HG03354 (cell line): Measurements from ENCODE around the gene ADAMTS7.
"Not testable (repeated sequence)": the region's sequence is repeated elsewhere in the genome, so short reads cannot be mapped to it uniquely, and the experiment has no call there.

ENCODE experiments used
- ATAC-seq: cut with Tn5 transposase; IDR thresholded peaks from one replicate; pipeline ENCODE4 v1.9.1; 2021; ENCODE audit warnings: mild to moderate bottlenecking; ENCODE audit not compliant: unreplicated experiment, poor library complexity, severe bottlenecking

Gene ADAMTS7, protein sequence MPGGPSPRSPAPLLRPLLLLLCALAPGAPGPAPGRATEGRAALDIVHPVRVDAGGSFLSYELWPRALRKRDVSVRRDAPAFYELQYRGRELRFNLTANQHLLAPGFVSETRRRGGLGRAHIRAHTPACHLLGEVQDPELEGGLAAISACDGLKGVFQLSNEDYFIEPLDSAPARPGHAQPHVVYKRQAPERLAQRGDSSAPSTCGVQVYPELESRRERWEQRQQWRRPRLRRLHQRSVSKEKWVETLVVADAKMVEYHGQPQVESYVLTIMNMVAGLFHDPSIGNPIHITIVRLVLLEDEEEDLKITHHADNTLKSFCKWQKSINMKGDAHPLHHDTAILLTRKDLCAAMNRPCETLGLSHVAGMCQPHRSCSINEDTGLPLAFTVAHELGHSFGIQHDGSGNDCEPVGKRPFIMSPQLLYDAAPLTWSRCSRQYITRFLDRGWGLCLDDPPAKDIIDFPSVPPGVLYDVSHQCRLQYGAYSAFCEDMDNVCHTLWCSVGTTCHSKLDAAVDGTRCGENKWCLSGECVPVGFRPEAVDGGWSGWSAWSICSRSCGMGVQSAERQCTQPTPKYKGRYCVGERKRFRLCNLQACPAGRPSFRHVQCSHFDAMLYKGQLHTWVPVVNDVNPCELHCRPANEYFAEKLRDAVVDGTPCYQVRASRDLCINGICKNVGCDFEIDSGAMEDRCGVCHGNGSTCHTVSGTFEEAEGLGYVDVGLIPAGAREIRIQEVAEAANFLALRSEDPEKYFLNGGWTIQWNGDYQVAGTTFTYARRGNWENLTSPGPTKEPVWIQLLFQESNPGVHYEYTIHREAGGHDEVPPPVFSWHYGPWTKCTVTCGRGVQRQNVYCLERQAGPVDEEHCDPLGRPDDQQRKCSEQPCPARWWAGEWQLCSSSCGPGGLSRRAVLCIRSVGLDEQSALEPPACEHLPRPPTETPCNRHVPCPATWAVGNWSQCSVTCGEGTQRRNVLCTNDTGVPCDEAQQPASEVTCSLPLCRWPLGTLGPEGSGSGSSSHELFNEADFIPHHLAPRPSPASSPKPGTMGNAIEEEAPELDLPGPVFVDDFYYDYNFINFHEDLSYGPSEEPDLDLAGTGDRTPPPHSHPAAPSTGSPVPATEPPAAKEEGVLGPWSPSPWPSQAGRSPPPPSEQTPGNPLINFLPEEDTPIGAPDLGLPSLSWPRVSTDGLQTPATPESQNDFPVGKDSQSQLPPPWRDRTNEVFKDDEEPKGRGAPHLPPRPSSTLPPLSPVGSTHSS (N-terminal part only)

DNA sequence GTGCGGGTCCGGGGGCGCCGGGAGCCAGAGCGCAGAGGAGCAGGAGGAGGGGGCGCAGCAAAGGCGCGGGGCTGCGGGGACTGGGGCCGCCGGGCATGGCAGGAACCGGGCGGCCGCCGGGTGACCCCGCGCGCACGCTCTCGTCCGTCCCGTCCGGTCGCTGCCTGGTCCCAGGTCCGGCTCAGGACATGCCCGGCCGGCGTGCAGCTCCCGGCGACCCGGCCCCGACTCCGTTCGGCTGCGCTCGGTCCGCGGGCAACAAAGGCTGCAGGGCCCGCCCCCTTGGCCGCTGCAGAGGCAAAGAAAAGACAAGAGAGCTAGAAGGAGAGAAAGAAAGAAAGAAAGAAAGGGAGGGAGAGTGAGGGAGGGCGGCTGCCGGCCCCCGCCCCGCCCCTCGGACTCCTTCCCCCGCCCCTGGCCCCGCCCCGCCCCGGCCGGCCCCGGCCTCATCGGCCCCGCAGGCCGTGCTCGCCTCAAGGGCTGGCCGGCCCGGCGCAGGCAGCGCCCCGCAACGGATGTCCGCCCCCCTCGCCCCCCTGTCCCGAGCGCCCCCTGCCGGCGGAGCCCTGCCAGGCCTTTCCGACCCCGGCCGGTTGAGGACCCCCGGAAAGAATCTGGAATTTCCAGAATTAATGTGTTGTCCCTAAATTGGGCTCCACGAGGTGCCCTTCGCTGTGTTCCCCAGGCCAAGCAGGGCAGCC is at the start of gene ADAMTS7:
ADAMTS7 (minus strand) TSS at position 341 of the 701 bp plus-strand sequence; CDS start at position 97, 244 bp downstream.
- peak; percentile 75 for ATAC-seq

DNA sequence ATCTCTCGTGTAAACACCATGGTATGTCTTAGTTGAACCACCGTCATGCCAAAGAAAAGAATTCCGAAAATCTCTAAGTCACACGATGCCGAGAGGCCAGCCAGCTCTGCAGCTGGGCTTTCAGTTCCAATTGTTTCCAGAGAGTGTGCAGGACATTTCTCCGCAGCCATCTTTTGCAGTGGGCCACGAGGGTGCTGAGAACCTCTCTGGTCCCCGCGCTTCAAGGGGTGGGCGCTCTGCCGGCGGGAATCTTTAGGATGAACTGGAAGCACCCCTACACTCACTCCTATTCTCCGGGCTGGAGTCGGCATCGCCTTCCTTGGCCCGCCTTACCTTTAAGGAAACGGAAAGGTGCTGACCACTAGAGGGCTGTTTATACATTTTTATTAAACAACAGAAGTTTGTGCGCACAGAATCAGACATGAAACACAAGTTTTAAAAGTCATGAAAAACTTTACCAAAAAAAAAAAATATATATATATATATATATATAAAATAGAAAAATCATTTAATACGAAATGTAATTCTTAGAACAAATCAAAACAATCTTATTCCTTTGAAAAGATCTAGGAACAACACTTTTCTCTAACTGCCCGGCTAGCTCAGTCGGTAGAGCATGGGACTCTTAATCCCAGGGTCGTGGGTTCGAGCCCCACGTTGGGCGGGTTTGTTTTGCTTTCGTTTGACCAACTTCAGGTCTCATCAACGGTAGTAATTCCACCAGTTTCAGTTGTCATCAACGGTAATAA is 48.9 kb upstream of the ADAMTS7 start:
- ATAC-seq: peak; percentile 68

DNA sequence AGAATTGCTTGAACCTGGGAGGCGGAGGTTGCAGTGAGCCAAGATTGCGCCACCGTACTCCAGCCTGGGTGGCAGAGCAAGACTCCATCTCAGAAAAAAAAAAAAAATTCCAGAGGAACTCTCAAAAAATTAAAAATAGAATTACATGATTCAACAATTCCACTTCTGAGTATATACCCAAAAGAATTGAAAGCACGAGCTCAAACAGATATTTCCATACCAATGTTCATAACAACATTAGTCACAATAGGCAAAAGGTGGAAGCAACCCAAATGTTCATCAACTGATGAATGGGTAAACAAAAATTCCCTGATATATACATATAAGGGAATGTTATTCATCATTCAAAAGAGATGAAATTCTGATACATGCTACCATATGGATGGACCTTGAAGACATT is 44.5 kb upstream of the ADAMTS7 start:
- no peak for ATAC-seq

DNA sequence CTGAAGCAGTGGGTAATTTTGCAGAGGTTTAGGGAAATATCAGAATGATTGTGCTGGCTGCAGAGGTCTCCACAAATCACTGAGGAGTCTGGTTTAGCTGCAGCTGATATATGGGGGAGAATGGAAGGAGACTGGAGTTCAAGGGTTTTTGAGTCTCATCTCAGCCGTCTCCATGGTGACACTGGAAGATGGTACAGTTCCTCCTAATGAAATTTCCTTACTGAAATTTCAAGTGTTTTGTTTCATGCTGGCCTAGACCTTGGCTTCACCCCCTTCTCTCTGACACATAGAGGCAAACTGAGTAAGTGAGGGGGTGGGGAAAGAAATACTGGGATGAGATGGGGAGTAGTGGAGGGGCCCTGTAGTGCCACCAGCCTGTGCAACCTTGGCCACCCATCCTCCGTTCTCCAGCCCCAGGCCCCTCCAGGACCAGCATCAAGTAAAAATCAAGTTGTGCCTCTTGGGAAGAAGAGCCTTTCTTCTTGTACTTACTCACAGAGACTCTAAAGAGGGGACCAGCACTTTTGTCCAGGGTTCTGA is 43.6 kb upstream of the ADAMTS7 start:
- ATAC-seq: no peak

DNA sequence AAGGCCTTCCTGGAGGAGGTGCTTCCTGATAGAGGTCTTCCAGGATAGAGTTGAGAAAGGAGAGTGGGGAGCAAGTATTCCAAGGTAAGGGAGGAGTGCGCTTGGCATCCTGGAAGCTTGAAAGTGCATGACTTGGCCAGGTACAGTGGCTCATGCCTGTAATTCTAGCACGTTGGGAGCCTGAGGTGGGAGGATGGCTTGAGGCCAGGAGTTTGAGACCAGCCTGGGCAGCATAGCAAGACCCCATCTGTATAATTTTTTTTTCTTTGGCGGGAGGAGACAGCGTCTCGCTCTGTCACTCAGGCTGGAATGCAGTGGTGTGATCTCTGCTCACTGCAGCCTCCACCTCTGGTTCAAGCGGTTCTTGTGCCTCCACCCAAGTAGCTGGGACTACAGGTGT is 42.2 kb upstream of the ADAMTS7 start:
- no peak for ATAC-seq

DNA sequence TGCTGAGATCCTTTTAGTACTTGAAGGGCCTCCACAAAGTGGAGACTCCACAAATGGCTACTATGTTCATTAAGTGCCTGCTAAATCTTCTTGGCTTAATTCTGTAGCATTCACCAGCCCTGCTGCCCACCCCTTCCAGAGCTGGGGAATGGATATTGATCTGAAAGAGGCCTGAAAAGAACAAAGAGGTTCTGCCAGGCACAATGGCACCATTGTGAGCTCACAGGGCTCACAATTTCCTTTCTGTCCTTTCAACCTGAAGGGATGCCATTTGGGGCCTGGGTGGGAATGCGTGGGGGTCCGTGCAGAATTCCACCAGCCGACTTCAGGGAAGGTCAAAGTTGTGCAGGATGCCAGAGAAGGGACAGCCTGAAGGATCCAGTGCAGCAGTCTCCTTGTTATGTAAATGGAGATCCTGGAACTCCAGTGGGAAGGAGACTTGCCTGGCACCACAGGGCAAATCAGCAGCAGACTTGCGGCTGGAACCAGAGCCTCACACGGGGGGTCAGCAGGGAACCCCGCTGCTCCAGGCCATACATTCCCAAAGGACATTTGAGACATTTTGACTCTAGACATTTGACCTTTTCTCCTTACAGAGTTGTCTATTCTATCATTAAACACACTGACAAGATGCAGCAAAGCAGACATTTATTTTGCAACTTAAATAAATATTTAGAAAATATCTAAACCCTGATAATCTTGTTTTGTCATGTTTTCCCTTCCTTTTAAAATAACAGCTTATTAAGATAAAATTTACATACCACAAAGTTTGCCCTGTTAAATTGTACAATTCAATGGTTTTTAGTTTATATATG is 39.9 kb upstream of the ADAMTS7 start:
- ATAC-seq: no peak

DNA sequence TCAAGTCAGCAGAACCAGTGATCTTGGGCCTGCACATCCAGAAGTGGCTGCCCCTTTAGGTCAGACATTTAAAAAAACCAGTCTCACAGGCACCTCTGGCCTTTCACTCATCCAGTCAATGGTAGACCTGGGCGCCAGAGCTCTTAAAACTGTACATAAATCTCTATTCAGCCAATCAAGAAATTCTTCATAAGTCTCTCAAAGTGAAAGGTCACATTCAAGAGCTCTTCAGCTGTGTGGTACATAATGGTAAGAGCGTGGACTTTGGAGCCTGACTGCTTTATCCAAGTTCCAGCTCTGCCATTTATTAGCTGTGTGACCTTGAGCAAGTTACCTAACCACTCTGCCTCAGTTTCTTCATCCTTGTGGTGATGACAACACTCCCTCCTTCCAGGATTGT is 39.1 kb upstream of the ADAMTS7 start:
- no peak for ATAC-seq

DNA sequence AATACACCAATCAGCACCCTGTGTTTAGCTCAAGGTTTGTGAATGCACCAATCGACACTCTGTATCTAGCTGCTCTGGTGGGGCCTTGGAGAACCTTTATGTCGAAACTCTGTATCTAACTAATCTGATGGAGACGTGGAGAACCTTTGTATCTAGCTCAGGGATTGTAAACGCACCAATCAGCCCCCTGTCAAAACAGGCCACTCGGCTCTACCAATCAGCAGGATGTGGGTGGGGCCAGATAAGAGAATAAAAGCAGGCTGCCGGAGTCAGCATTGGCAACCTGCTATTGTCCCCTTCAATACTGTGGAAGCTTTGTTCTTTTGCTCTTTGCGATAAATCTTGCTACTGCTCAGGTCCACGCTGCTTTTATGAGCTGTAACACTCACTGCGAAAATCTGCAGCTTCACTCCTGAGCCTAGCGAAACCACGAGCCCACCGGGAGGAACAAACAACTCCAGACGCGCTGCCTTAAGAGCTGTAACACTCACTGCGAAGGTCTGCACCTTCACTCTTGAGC is 36.2 kb upstream of the ADAMTS7 start:
- ATAC-seq: not testable (repeated sequence)

DNA sequence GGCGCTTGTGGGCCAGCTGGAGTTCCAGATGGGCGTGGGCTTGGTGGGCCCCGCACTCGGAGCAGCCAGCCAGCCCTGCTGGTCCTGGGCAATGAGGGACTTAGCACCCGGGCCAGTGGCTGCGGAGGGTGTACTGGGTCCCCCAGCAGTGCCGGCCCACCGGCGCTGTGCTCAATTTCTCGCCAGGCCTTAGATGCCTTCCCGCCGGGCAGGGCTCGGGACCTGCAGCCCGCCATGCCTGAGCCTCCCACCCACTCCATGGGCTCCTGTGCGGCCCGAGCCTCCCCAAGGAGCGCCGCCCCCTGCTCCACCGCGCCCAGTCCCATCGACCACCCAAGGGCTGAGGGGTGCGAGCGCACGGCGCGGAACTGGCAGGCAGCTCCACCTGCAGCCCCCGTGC is 35.6 kb upstream of the ADAMTS7 start:
- not testable (repeated sequence) for ATAC-seq

DNA sequence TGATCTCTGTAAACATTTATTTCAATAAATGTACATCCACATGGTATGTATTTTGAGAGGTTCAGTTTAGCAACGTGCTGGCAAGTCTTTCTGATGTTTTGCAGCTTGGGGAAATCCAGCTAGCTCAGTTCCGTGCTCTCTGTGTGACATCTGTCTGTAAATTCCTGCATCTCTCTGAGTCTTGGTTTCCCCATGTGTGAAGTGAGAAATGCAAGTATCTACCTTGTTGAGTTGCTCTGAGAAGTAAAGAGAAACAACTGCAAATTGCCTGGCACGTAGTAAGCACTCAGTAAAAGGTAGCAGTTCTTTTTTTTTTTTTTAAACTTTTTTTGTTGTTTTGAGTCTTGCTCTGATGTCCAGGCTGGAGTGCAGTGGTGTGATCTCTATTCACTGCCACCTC is 31.3 kb upstream of the ADAMTS7 start:
- no peak for ATAC-seq

DNA sequence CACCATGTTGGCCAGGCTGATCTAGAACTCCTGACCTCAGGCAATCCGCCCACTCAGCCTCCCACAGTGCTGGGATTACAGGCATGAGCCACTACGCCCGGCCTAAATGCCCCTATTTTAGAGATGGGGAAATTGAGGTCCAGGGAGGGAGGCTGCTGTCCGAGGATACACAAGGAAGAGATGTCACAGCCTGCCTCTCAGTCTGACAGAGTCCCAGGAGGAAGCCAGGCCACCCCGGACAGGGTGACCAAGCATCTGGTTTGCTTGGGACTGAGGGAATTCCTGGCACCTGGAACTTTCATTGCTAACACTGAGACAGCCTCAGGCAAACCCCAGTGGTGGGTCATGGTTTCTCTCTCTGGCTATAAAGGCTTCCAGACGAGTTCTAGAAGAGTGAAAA is 30.6 kb upstream of the ADAMTS7 start:
- no peak for ATAC-seq

DNA sequence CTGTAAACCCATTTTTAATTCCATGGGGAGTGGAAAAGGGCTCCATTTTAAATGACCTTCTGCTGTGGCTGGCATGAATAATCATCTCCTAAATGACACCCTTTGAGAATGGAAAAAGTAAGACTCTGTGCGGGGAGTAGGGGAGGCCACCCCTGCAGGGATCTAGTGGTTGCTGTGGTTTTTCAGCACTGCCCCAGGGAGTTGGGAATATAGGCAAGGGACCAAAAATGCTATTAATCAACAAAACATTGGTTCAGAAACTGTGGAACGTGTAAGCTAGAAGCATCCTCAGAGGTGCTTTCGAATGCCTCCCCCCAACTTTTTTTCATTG is 30.1 kb upstream of the ADAMTS7 start:
- ATAC-seq: no peak

DNA sequence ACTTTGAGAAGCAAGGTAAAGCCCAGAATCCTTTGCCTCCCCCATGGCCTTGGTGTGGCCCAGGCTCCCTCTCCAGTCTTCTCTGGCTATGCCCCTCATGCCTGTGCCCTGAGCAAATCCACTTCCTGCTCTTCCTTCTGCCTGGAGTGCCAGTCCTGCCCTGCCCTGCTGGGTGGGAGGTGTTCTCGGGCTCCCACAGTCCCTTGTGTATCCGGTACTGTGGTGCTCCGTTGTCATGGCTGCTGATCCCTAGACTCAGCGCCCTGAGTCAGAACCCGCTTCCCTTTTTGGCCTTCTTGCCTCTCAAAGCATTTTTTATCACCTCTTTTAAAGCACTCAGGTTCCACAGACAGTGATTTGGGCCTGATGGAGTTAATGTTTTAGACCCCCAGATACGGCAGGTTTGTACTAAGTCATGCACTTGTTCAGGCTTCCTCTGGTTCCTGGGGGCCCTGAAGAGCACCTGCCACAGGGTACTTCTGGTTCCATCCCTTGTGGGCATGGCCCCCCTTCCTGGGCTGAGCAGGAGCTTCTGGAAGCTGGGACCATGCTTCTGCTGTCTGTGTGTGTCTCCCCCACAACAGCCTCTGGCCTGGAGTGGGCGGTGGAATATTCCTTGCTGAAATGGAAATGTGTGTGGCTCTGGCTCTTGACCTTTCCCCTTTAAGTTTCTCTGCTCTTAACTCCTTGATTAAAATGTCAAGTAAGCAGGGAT is 29.6 kb upstream of the ADAMTS7 start:
- ATAC-seq: no peak

DNA sequence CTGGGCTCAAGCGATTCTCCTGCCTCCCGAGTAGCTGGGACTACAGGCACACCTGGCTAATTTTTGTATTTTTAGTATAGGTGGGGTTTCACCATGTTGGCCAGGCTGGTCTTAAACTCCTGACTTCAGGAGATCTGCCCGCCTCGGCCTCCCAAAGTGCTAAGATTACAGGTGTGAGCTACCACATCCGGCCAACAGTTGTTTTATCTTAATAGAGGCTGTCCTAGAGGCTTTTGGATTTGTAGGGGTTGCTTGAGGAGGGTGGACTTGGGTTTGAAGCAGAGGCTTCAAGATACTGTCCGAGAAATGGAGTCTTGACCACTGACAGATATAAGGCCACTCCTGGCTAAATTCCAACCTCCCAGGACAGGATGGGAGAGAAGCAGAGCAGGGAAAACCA is 27.9 kb upstream of the ADAMTS7 start:
- not testable (repeated sequence) for ATAC-seq

DNA sequence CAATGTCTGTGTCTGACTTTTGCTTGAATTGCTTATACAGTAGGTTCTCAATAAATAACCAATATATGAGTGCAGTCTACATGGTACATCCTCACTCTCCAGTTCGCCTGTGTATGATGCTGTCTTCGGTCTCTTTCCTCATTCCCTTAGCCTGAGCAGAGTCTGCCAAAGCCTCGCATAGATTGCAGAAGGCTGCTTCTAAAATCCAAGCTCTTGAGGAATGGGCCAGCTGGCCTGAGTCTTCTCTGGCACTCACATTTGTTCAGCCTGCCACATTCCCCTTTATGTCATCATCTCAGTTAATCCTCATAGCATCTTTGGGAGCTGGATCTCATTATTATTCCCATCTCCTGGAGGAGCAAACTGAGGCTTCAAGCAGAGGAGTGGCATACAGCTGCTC is 27.2 kb upstream of the ADAMTS7 start:
- ATAC-seq: no peak

DNA sequence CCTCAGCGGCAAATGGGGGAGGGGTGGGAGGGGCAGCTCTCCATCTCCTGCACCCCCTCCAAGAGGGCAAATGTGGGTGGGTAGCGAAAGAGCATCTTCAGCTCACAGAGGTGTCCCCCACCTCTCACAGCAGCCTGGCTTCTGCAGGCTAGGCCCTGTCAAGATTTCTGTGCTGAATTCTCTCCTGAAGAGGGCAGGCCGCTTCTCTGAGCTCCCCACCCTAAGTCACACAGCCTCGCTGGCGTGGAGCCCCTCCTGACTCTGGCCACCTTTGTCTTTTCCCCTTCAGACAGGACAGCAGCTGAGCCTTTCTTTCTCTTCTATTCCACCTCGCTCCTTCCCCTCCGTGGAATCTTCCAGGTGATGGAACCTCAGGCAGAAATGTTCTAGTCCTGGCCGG is 26.3 kb upstream of the ADAMTS7 start:
- no peak for ATAC-seq

DNA sequence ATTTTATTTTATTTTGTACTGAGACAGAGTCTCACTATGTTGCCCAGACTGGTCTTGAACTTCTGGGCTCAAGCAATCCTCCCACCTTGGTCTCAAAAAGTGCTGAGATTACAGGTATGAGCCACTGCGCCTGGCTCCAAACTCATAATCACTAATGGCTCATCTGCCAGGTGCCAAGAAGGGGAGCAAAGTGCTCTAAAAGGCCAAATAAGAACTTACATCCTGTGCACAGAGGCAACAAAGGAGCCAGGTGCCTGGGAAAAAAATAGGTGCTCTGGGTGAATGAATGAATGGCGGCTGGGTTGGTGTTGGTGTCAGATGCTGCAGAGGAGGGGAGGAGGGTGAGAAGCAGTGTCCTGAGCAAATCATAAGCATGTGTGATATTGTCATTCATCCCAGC is 25.9 kb upstream of the ADAMTS7 start:
- ATAC-seq: no peak
